Medulla oblongata (tissue), 1 donor: ENCODE data around the gene RCHY1.
A peak's percentile ranks its signal among the peaks of the same experiment; 100 is the strongest.
"Not testable (repeated sequence)": the region's sequence is repeated elsewhere in the genome, so short reads cannot be mapped to it uniquely, and the experiment has no call there.

Experiments
- DNase-seq: peaks from one replicate; pipeline ENCODE4 v3.0.0-alpha.2; 2015; ENCODE audit errors: extremely low spot score

RCHY1 gene

GRCh38 chr4:75516144-75516543 is 1.9 kb upstream of the RCHY1 start:
- no peak for DNase-seq

GRCh38 chr4:75514949-75515612 is 878 bp upstream of the RCHY1 start:
- DNase-seq: peak; percentile 21

GRCh38 chr4:75513526-75514130 is 575 bp downstream of the RCHY1 start:
- peak; percentile 34 for DNase-seq

GRCh38 chr4:75512386-75513211 is 1.6 kb downstream of the RCHY1 start:
- peak; percentile 40 for DNase-seq

- DNase-seq: peak; percentile 27
These were observed 2.4 kb downstream of the RCHY1 start for GRCh38 chr4:75511841-75512240.

GRCh38 chr4:75509592-75509991 is 4.6 kb downstream of the RCHY1 start:
- not testable (repeated sequence) for DNase-seq

- no peak for DNase-seq
These were observed 8.6 kb downstream of the RCHY1 start for GRCh38 chr4:75505630-75506029.

- no peak for DNase-seq
These were observed 11.5 kb downstream of the RCHY1 start for GRCh38 chr4:75502671-75503070.

GRCh38 chr4:75499900-75500299 is 14.3 kb downstream of the RCHY1 start:
- DNase-seq: no peak

- no peak for DNase-seq
These were observed 16.2 kb downstream of the RCHY1 start for GRCh38 chr4:75498041-75498440.

GRCh38 chr4:75497133-75497532 is 17.1 kb downstream of the RCHY1 start:
- DNase-seq: no peak

- DNase-seq: no peak
These were observed 17.8 kb downstream of the RCHY1 start for GRCh38 chr4:75496406-75496805.

- no peak for DNase-seq
These were observed 18.7 kb downstream of the RCHY1 start for GRCh38 chr4:75495476-75495875.

GRCh38 chr4:75494563-75494962 is 19.6 kb downstream of the RCHY1 start:
- peak; percentile 70 for DNase-seq

GRCh38 chr4:75490155-75490554 is 24.0 kb downstream of the RCHY1 start:
- peak; percentile 25 for DNase-seq

GRCh38 chr4:75484190-75484589 is 30.0 kb downstream of the RCHY1 start:
- DNase-seq: peak; percentile 50

GRCh38 chr4:75477201-75477600 is 37.0 kb downstream of the RCHY1 start:
- DNase-seq: no peak

GRCh38 chr4:75470738-75471137 is 43.5 kb downstream of the RCHY1 start:
- no peak for DNase-seq

GRCh38 chr4:75469896-75470295 is 44.3 kb downstream of the RCHY1 start:
- no peak for DNase-seq

GRCh38 chr4:75457365-75457764 is 56.8 kb downstream of the RCHY1 start:
- no peak for DNase-seq

- no peak for DNase-seq
These were observed 80.1 kb downstream of the RCHY1 start for GRCh38 chr4:75434105-75434504.

- DNase-seq: no peak
These were observed 81.5 kb downstream of the RCHY1 start for GRCh38 chr4:75432683-75433082.

- no peak for DNase-seq
These were observed 85.0 kb downstream of the RCHY1 start for GRCh38 chr4:75429208-75429607.
